MM.1S (cell line): ENCODE data around the gene CENPX.

Source experiments
- DNase-seq: peaks from one replicate; pipeline ENCODE4 v3.0.0-alpha.2; 2015
- H2AFZ ChIP-seq: fragments of 300-600 bp; sonication (generic); 2 replicates; pipeline ENCODE4 v1.6.0; 2016; ENCODE audit warnings: antibody characterized with exemption, low read length
- H3F3A ChIP-seq: fragments of 300-600 bp; sonication (generic); 2 replicates; pipeline ENCODE4 v1.6.1; 2016; ENCODE audit warnings: mild to moderate bottlenecking, antibody characterized with exemption, low read length, moderate library complexity, mixed read lengths; ENCODE audit not compliant: insufficient read depth
- H3K27ac ChIP-seq: fragments of 300-600 bp; sonication (generic); 2 replicates; pipeline ENCODE4 v1.5.1; 2016; ENCODE audit warnings: mild to moderate bottlenecking, low read length
- H3K27me3 ChIP-seq: fragments of 300-600 bp; sonication (generic); replicated peaks from 2 replicates; pipeline ENCODE4 v1.6.0; 2016; ENCODE audit warnings: low read length; ENCODE audit not compliant: insufficient read depth
- H3K36me3 ChIP-seq: fragments of 300-600 bp; sonication (generic); replicated peaks from 2 replicates; pipeline ENCODE4 v1.6.1; 2016; ENCODE audit warnings: mild to moderate bottlenecking, low read length, mixed read lengths; ENCODE audit not compliant: insufficient read depth
- H3K4me1 ChIP-seq: fragments of 300-600 bp; sonication (generic); 2 replicates; pipeline ENCODE4 v1.6.1; 2016; ENCODE audit warnings: low read length, mixed read lengths
- H3K4me2 ChIP-seq: fragments of 300-600 bp; sonication (generic); 2 replicates; pipeline ENCODE4 v1.6.0; 2016; ENCODE audit warnings: low read depth, low read length
- H3K4me3 ChIP-seq: fragments of 300-600 bp; sonication (generic); 2 replicates; pipeline ENCODE4 v1.5.1; 2016; ENCODE audit warnings: low read length, mixed read lengths
- H3K79me2 ChIP-seq: fragments of 300-600 bp; sonication (generic); 2 replicates; pipeline ENCODE4 v1.6.1; 2016; ENCODE audit warnings: mixed run types, low read length, mixed read lengths
- H3K9ac ChIP-seq: fragments of 300-600 bp; sonication (generic); 2 replicates; pipeline ENCODE4 v1.6.1; 2016; ENCODE audit warnings: low read length, mixed read lengths
- H3K9me2 ChIP-seq: fragments of 300-600 bp; sonication (generic); replicated peaks from 2 replicates; pipeline ENCODE4 v1.6.1; 2016; ENCODE audit warnings: mild to moderate bottlenecking, low read length, mixed read lengths; ENCODE audit not compliant: insufficient read depth
- H3K9me3 ChIP-seq: fragments of 300-600 bp; sonication (generic); replicated peaks from 2 replicates; pipeline ENCODE4 v1.6.1; 2016; ENCODE audit warnings: mild to moderate bottlenecking, low read length, mixed read lengths; ENCODE audit not compliant: insufficient read depth
- H4K20me1 ChIP-seq: fragments of 300-600 bp; sonication (generic); 2 replicates; pipeline ENCODE4 v1.6.1; 2016; ENCODE audit warnings: mild to moderate bottlenecking, low read length, moderate library complexity, mixed read lengths; ENCODE audit not compliant: insufficient read depth
- EZH2 ChIP-seq: fragments of 300-600 bp; sonication (generic); optimal IDR thresholded peaks from 2 replicates; pipeline ENCODE3; 2017; ENCODE audit warnings: low read depth, mild to moderate bottlenecking, antibody characterized with exemption, low read length, mixed read lengths
- EZH2phosphoT487 ChIP-seq: fragments of 300-600 bp; sonication (generic); IDR thresholded peaks from 2 replicates; pipeline ENCODE4 v1.6.1; 2018; ENCODE audit warnings: antibody characterized with exemption, low read length
- TF ChIP-seq, protein P1 (sequence below): fragments of 300-600 bp; sonication (generic); IDR thresholded peaks from 2 replicates; pipeline ENCODE4 v1.5.1; 2016; ENCODE audit warnings: antibody characterized with exemption, low read length, mixed read lengths

Gene CENPX

DNA sequence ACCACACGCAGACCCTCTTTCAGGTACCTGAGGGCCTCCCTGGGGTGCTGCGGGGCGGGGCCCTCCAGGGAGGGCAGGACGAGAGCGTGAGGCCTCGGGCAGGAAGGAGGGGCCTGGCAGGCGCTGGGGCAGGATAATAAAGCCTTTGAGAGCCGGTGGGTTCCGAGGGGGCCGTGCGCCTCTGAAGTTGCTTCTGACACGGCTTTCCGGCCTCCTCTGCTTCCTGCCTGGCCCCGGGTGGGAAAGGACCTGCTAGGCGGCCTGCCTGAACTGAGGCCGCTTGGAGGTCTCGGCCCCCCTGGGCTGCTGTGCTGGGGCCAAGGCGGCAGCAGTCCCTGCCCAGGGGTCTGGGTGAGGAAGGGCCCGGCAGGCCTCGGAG lies 10.4 kb downstream of the CENPX start:
- Histone ChIP-seq H4K20me1 (no peaks in the 10 kb centered on the region), H3K9me3 (no peaks in the 10 kb centered on the region), H3K9ac (no peak overlapping the region), H3K4me2 (no peak overlapping the region), H3K27ac (no peak overlapping the region), H3K79me2 (no peaks in the 10 kb centered on the region), H3F3A (no peaks in the 10 kb centered on the region), H3K27me3 (no peaks in the 10 kb centered on the region), H3K4me3 (no peak overlapping the region), H3K36me3 (no peaks in the 10 kb centered on the region), H2AFZ (no peak overlapping the region), H3K9me2 (no peaks in the 10 kb centered on the region), H3K4me1 (no peaks in the 10 kb centered on the region)
- no peak for DNase-seq
- TF ChIP-seq EZH2 = no peak
- no peak for TF ChIP-seq EZH2phosphoT487
- TF ChIP-seq, protein P1, sequence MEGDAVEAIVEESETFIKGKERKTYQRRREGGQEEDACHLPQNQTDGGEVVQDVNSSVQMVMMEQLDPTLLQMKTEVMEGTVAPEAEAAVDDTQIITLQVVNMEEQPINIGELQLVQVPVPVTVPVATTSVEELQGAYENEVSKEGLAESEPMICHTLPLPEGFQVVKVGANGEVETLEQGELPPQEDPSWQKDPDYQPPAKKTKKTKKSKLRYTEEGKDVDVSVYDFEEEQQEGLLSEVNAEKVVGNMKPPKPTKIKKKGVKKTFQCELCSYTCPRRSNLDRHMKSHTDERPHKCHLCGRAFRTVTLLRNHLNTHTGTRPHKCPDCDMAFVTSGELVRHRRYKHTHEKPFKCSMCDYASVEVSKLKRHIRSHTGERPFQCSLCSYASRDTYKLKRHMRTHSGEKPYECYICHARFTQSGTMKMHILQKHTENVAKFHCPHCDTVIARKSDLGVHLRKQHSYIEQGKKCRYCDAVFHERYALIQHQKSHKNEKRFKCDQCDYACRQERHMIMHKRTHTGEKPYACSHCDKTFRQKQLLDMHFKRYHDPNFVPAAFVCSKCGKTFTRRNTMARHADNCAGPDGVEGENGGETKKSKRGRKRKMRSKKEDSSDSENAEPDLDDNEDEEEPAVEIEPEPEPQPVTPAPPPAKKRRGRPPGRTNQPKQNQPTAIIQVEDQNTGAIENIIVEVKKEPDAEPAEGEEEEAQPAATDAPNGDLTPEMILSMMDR = no peak

DNA sequence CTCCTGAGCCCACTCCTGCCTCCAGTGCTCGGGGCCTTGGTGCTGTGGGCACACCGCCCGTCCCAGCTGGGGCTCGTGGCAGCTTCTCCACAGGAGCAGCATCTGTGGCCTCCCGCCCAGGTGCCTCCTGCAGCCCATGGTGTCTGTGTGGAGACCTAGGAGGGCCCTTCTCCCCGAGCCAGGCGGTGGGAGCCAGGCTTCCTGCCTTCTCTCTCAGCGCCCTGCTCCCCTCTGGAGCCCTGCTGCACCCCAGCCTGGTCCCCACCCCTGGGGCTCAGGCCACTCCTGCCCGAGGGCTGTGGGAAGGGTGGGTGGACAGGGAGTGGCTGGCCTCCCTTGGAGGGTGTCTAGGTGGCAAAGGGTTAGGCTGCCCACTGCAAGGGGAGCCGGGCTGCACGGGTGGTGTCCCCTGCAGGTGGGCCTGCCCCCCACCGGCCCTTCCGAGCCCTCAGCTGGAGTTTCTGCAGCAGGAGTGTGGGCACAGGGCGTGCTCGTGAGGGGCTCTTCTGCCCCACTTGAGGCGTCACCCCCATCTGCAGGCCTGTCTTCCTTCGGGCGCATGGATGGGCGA lies 11.0 kb downstream of the CENPX start:
- H2AFZ ChIP-seq = no peak overlapping the region
- no peaks in the 10 kb centered on the region for H4K20me1 ChIP-seq
- H3K27me3 ChIP-seq = no peaks in the 10 kb centered on the region
- no peak overlapping the region for H3K4me2 ChIP-seq
- no peaks in the 10 kb centered on the region for H3F3A ChIP-seq
- DNase-seq = no peak
- H3K27ac ChIP-seq = no peak overlapping the region
- no peaks in the 10 kb centered on the region for H3K4me1 ChIP-seq
- TF ChIP-seq EZH2 = no peak
- TF ChIP-seq EZH2phosphoT487 = no peak
- no peaks in the 10 kb centered on the region for H3K36me3 ChIP-seq
- H3K9me2 ChIP-seq = no peaks in the 10 kb centered on the region
- H3K9me3 ChIP-seq = no peaks in the 10 kb centered on the region
- no peaks in the 10 kb centered on the region for H3K79me2 ChIP-seq
- H3K4me3 ChIP-seq = no peak overlapping the region
- H3K9ac ChIP-seq = no peak overlapping the region

DNA sequence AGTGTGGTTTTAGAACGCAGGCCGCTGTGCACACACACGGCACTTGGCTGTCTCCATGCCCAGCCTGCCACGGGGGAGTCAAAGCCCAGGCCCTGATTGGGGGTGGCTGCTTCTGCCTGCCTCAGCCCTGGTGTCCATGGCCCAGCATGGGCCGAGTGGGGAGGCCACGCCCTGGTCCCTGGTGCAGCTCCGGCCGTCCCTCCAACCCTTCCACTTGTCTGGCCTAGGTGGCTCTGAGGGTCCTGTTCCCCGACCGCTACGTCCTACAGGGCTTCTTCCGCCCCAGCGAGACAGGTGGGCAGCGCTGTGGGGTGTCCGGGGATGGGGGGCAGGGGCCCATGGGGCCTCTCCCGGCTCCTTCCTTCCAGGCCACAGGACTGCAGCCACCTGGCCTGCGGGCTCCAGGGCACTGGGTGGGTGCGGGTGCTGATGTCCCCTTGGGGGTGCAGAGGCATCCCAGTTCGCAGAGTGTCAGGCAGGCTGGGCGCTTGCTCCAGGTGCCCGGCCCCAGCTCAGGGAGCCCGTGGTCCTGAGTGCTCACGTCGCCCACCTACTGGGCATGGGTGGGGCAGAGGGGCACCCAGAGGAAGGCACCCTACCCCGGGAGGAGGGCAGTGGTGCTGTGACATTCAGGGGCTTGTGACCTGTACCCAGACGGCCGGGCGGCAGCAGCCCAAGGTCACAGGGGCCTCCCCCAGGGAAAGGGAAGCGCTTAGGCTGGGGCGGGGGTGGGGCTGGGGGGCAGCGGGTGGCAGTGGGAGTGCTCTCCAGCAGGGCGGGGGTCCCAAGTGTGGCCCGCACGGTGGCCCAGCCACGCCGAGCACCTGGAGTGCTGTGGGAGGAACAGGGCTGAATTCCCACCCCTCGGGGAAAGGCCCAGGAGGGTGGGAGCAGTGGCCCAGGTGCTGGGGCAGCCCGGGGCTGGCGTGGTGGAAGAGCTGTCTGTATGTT lies 11.8 kb downstream of the CENPX start:
- Histone ChIP-seq H3K4me2 (no peak overlapping the region), H3K27ac (no peak overlapping the region), H3K27me3 (no peaks in the 10 kb centered on the region), H3F3A (no peaks in the 10 kb centered on the region), H3K9me2 (no peaks in the 10 kb centered on the region), H3K4me1 (no peaks in the 10 kb centered on the region), H3K9ac (no peak overlapping the region), H3K79me2 (no peaks in the 10 kb centered on the region), H3K36me3 (no peaks in the 10 kb centered on the region), H3K4me3 (no peak overlapping the region), H2AFZ (no peak overlapping the region), H4K20me1 (no peaks in the 10 kb centered on the region), H3K9me3 (no peaks in the 10 kb centered on the region)
- DNase-seq = no peak
- TF ChIP-seq, protein P1 = no peak
- TF ChIP-seq EZH2 (no peak), EZH2phosphoT487 (no peak)

DNA sequence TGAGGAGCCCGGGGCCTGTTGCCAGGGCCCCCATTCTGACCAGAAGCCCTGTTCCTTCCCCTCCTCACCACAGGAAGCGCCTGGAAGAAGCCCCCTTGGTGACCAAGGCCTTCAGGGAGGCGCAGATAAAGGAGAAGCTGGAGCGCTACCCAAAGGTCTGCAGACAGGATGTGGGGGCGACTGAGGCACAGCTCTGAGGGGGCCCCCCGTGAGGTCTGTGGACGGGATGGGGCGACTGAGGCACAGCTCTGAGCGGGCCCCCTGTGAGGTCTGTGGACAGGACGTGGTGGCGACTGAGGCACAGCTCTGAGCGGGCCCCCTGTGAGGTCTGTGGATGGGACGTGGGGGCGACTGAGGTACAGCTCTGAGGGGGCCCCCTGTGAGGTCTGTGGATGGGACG lies 13.3 kb downstream of the CENPX start:
- Histone ChIP-seq H3K9ac (no peak overlapping the region), H3K9me2 (no peaks in the 10 kb centered on the region), H2AFZ (no peak overlapping the region), H3K27ac (no peak overlapping the region), H3K9me3 (no peaks in the 10 kb centered on the region), H3K79me2 (no peaks in the 10 kb centered on the region), H3K36me3 (no peaks in the 10 kb centered on the region), H3K4me1 (no peaks in the 10 kb centered on the region), H4K20me1 (no peaks in the 10 kb centered on the region), H3K27me3 (no peaks in the 10 kb centered on the region), H3K4me3 (no peak overlapping the region), H3F3A (no peaks in the 10 kb centered on the region), H3K4me2 (no peak overlapping the region)
- no peak for TF ChIP-seq EZH2phosphoT487
- TF ChIP-seq, protein P1 = no peak
- TF ChIP-seq EZH2 = no peak
- no peak for DNase-seq
